DND-41 (cell line): ENCODE data around the gene NUDT1.

Experiments
- CTCF ChIP-seq: IDR thresholded peaks from 2 replicates; pipeline ENCODE4 v1.5.1; 2012; ENCODE audit warnings: borderline replicate concordance, low read length, moderate library complexity, mild to moderate bottlenecking; ENCODE audit not compliant: poor library complexity, severe bottlenecking; ENCODE audit errors: extremely low read depth
- EZH2 ChIP-seq: IDR thresholded peaks from 3 replicates; pipeline ENCODE4 v1.6.1; 2012; ENCODE audit warnings: borderline replicate concordance, low read depth, mild to moderate bottlenecking, moderate library complexity, low read length, inconsistent platforms; ENCODE audit not compliant: severe bottlenecking

- TF ChIP-seq EZH2: no peak
- no peak for TF ChIP-seq CTCF
These were observed 45.7 kb downstream of the NUDT1 start for GRCh38 chr7:2287745-2288144.
